SJSA1 (cell line): ENCODE measurements around the gene CACNB4. TPM values are rescaled to one million over a fixed set of nuclear protein-coding genes. Genes with fewer than 3 reads are reported as not detected.
A peak's percentile ranks its signal among the peaks of the same experiment; 100 is the strongest.

ENCODE experiments used
- DNase-seq, 2 experiments: peaks; one replicate each; pipeline ENCODE4 v3.0.0-alpha.2; 2015 to 2020; ENCODE audit warnings: low spot score in 2 of 2, low read depth in 1 of 2
- H3K27ac ChIP-seq: fragments of 250-450 bp; sonication (Bioruptor Pico); 2 replicates; pipeline ENCODE4 v1.5.1; 2020; ENCODE audit warnings: mild to moderate bottlenecking, moderate library complexity
- H3K27me3 ChIP-seq: fragments of 250-450 bp; sonication (Bioruptor Pico); replicated peaks from 2 replicates; pipeline ENCODE4 v1.5.1; 2020; ENCODE audit warnings: mild to moderate bottlenecking, moderate library complexity
- H3K36me3 ChIP-seq: fragments of 250-450 bp; sonication (Bioruptor Pico); 2 replicates; pipeline ENCODE4 v1.5.1; 2020; ENCODE audit warnings: mild to moderate bottlenecking
- H3K4me1 ChIP-seq: fragments of 250-450 bp; sonication (Bioruptor Pico); replicated peaks from 2 replicates; pipeline ENCODE4 v1.6.1; 2021; ENCODE audit warnings: mild to moderate bottlenecking
- H3K4me3 ChIP-seq: fragments of 250-450 bp; sonication (Bioruptor Pico); 2 replicates; pipeline ENCODE4 v1.5.1; 2020; ENCODE audit warnings: mild to moderate bottlenecking
- H3K9me3 ChIP-seq: fragments of 250-450 bp; sonication (Bioruptor Pico); replicated peaks from 2 replicates; pipeline ENCODE4 v1.5.1; 2020; ENCODE audit warnings: mild to moderate bottlenecking
- total RNA-seq: library from RNA; depleted of rRNA; stranded (reverse); fragments of >200 nt; shearing (Covaris generic); gene quantifications from 2 replicates; pipeline ENCODE4 v1.2.3, GENCODE V29; 2014

CACNB4 gene
- total RNA-seq, 1 experiment from 2014 or later, result not detected

GRCh38 chr2:151842830-151843690, 255.8 kb downstream of the CACNB4 start:
- Histone ChIP-seq H3K4me1 (no peaks in the 10 kb centered on the region), H3K27ac (no peak overlapping the region), H3K27me3 (peaks cover 1% of the 10 kb centered on the region; the same call in 1 of the 2 replicates), H3K36me3 (no peaks in the 10 kb centered on the region), H3K9me3 (no peaks in the 10 kb centered on the region), H3K4me3 (no peak overlapping the region)
- no peak for DNase-seq

GRCh38 chr2:151841047-151841424, 257.8 kb downstream of the CACNB4 start:
- Histone ChIP-seq H3K4me1 (no peaks in the 10 kb centered on the region), H3K36me3 (no peaks in the 10 kb centered on the region), H3K27ac (no peak overlapping the region), H3K9me3 (no peaks in the 10 kb centered on the region), H3K27me3 (peaks cover 11% of the 10 kb centered on the region; the same call in 1 of the 2 replicates), H3K4me3 (no peak overlapping the region)
- no peak for DNase-seq

- Histone ChIP-seq H3K9me3 (no peaks in the 10 kb centered on the region), H3K27ac (no peak overlapping the region), H3K4me3 (no peak overlapping the region), H3K27me3 (peaks cover 11% of the 10 kb centered on the region; the same call in 1 of the 2 replicates), H3K36me3 (no peaks in the 10 kb centered on the region), H3K4me1 (no peaks in the 10 kb centered on the region)
- no peak for DNase-seq
Observed at GRCh38 chr2:151840216-151841046, 258.4 kb downstream of the CACNB4 start.

GRCh38 chr2:151837926-151838325, 260.9 kb downstream of the CACNB4 start:
- Histone ChIP-seq H3K4me3 (no peak overlapping the region), H3K27ac (no peak overlapping the region), H3K4me1 (no peaks in the 10 kb centered on the region), H3K27me3 (peaks cover 11% of the 10 kb centered on the region; the same call in 1 of the 2 replicates), H3K36me3 (no peaks in the 10 kb centered on the region), H3K9me3 (no peaks in the 10 kb centered on the region)
- DNase-seq, result no peak

- H3K9me3 ChIP-seq, result no peaks in the 10 kb centered on the region
- H3K27ac ChIP-seq, result no peak overlapping the region
- H3K36me3 ChIP-seq, result no peaks in the 10 kb centered on the region
- H3K27me3 ChIP-seq, result peaks cover 11% of the 10 kb centered on the region; the same call in 1 of the 2 replicates
- H3K4me3 ChIP-seq, result no peak overlapping the region
- DNase-seq, result no peak
- no peaks in the 10 kb centered on the region for H3K4me1 ChIP-seq
Observed at GRCh38 chr2:151833984-151834383, 264.9 kb downstream of the CACNB4 start.

GRCh38 chr2:151830961-151831360, 267.9 kb downstream of the CACNB4 start:
- DNase-seq, result no peak
- Histone ChIP-seq H3K36me3 (peaks cover 7% of the 10 kb centered on the region), H3K27me3 (no peaks in the 10 kb centered on the region; the same call in 1 of the 2 replicates), H3K27ac (no peak overlapping the region), H3K4me1 (peaks cover 10% of the 10 kb centered on the region), H3K4me3 (no peak overlapping the region), H3K9me3 (no peaks in the 10 kb centered on the region)

GRCh38 chr2:151828890-151829324, 269.9 kb downstream of the CACNB4 start:
- Histone ChIP-seq H3K4me3 (peak overlapping the region; percentile 83), H3K9me3 (no peaks in the 10 kb centered on the region), H3K4me1 (peaks cover 10% of the 10 kb centered on the region), H3K36me3 (peaks cover 7% of the 10 kb centered on the region), H3K27me3 (no peaks in the 10 kb centered on the region), H3K27ac (no peak overlapping the region)
- DNase-seq, result no peak

- peak; percentile 94 to 95 for DNase-seq
- H3K27me3 ChIP-seq, result no peaks in the 10 kb centered on the region
- H3K36me3 ChIP-seq, result peaks cover 7% of the 10 kb centered on the region
- no peaks in the 10 kb centered on the region for H3K9me3 ChIP-seq
- peaks cover 10% of the 10 kb centered on the region for H3K4me1 ChIP-seq
- H3K4me3 ChIP-seq, result peak within 1 kb of the TSS; percentile 83
- peak within 1 kb of the TSS; percentile 64 for H3K27ac ChIP-seq
Observed at GRCh38 chr2:151828143-151828889, 270.5 kb downstream of the CACNB4 start, which contains the start of gene ARL5A. ARL5A (minus strand) TSS chr2:151828421; CDS start chr2:151828176, 245 bp downstream.

- no peaks in the 10 kb centered on the region for H3K9me3 ChIP-seq
- peak in 1 of 2 experiments; percentile 45 for DNase-seq
- H3K4me1 ChIP-seq, result peaks cover 10% of the 10 kb centered on the region
- no peaks in the 10 kb centered on the region for H3K27me3 ChIP-seq
- peak overlapping the region; percentile 64 for H3K27ac ChIP-seq
- H3K36me3 ChIP-seq, result peaks cover 7% of the 10 kb centered on the region
- peak overlapping the region; percentile 83 for H3K4me3 ChIP-seq
Observed at GRCh38 chr2:151827564-151828142, 271.2 kb downstream of the CACNB4 start.

GRCh38 chr2:151826737-151827157, 272.1 kb downstream of the CACNB4 start:
- no peak for DNase-seq
- peaks cover 10% of the 10 kb centered on the region for H3K4me1 ChIP-seq
- no peak overlapping the region; the same call in 1 of the 2 replicates for H3K27ac ChIP-seq
- H3K4me3 ChIP-seq, result peak overlapping the region; percentile 83
- H3K27me3 ChIP-seq, result no peaks in the 10 kb centered on the region
- peaks cover 7% of the 10 kb centered on the region for H3K36me3 ChIP-seq
- H3K9me3 ChIP-seq, result no peaks in the 10 kb centered on the region

GRCh38 chr2:151824886-151825285, 274.0 kb downstream of the CACNB4 start:
- H3K9me3 ChIP-seq, result no peaks in the 10 kb centered on the region
- no peak for DNase-seq
- H3K4me3 ChIP-seq, result no peak overlapping the region
- peaks cover 7% of the 10 kb centered on the region for H3K36me3 ChIP-seq
- peaks cover 10% of the 10 kb centered on the region for H3K4me1 ChIP-seq
- no peaks in the 10 kb centered on the region for H3K27me3 ChIP-seq
- H3K27ac ChIP-seq, result no peak overlapping the region

- H3K36me3 ChIP-seq, result peaks cover 7% of the 10 kb centered on the region
- peaks cover 7% of the 10 kb centered on the region for H3K4me1 ChIP-seq
- no peaks in the 10 kb centered on the region for H3K9me3 ChIP-seq
- H3K27ac ChIP-seq, result no peak overlapping the region
- DNase-seq, result no peak
- no peak overlapping the region for H3K4me3 ChIP-seq
- H3K27me3 ChIP-seq, result no peaks in the 10 kb centered on the region
Observed at GRCh38 chr2:151823651-151824050, 275.2 kb downstream of the CACNB4 start.

- H3K9me3 ChIP-seq, result no peaks in the 10 kb centered on the region
- H3K36me3 ChIP-seq, result peaks cover 4% of the 10 kb centered on the region; the same call in 1 of the 2 replicates
- no peak overlapping the region for H3K27ac ChIP-seq
- no peaks in the 10 kb centered on the region for H3K27me3 ChIP-seq
- no peak for DNase-seq
- H3K4me1 ChIP-seq, result no peaks in the 10 kb centered on the region
- H3K4me3 ChIP-seq, result no peak overlapping the region
Observed at GRCh38 chr2:151819920-151820319, 278.9 kb downstream of the CACNB4 start.
